ENCODE measurements around the gene FMO4. TPM values are rescaled to one million over a fixed set of nuclear protein-coding genes. Genes with fewer than 3 reads are reported as not detected.

The FMO4 gene
- total RNA-seq, 1 experiment from 2014 or later = 0.98 TPM

- Histone ChIP-seq H3K27ac (ENCODE audit: low read length) (no peak overlapping the region), H3K4me1 (ENCODE audit: insufficient read depth, low read length) (no peaks in the 10 kb centered on the region), H3K79me2 (ENCODE audit: low read length) (no peaks in the 10 kb centered on the region), H3K9me3 (ENCODE audit: low read length) (peaks cover 28% of the 10 kb centered on the region), H3K4me3 (ENCODE audit: low read length) (no peak overlapping the region), H4K20me1 (ENCODE audit: low read length) (no peaks in the 10 kb centered on the region), H3K36me3 (ENCODE audit: low read depth, low read length) (no peaks in the 10 kb centered on the region), H2AFZ (ENCODE audit: low read length) (no peak overlapping the region), H3K27me3 (ENCODE audit: low read length) (peaks cover 67% of the 10 kb centered on the region), H3K4me2 (ENCODE audit: low read length) (no peak overlapping the region), H3K9me2 (replicated peaks; ENCODE audit: low read length) (no peaks in the 10 kb centered on the region), H3K9ac (ENCODE audit: low read length) (no peak overlapping the region), H3F3A (ENCODE audit: low read length, unreplicated experiment) (no peaks in the 10 kb centered on the region)
- no peak for DNase-seq
- ATAC-seq = no peak
- intact Hi-C loops (cut with micrococcal nuclease) = no loop called here
- ChIA-PET POLR2A (ENCODE audit: unreplicated experiment) (no interaction called here), CTCF (no interaction called here)
- BruUV-seq (replicated peaks) = no TSS peak
- TF ChIP-seq EZH2 (IDR thresholded peaks at IDR 0.05; ENCODE audit: low read length, unreplicated experiment) (no peak), CTCF (conservative IDR thresholded peaks at IDR 0.05; ENCODE audit: low read depth, low read length) (no peak), EZH2phosphoT487 (IDR thresholded peaks at IDR 0.05; ENCODE audit: borderline replicate concordance, low read length) (no peak)
Measured at GRCh38 chr1:171296897-171297296, 17.1 kb upstream of the FMO4 start.

GRCh38 chr1:171298696-171299095 is 15.3 kb upstream of the FMO4 start:
- no peak overlapping the region for H3K4me2 ChIP-seq (ENCODE audit: low read length)
- intact Hi-C loops (cut with micrococcal nuclease) = no loop called here
- CTCF ChIA-PET = no interaction called here
- POLR2A ChIA-PET (ENCODE audit: unreplicated experiment) = interaction anchor here (0.6 kb wide), 1 partner anchor 742 kb away, joined by 3 read pairs; no protein-coding TSS in a partner anchor
- H3K27ac ChIP-seq (ENCODE audit: low read length) = no peak overlapping the region
- no TSS peak for BruUV-seq (replicated peaks)
- H3K9me3 ChIP-seq (ENCODE audit: low read length) = peaks cover 28% of the 10 kb centered on the region
- TF ChIP-seq EZH2 (IDR thresholded peaks at IDR 0.05; ENCODE audit: low read length, unreplicated experiment) (no peak), CTCF (conservative IDR thresholded peaks at IDR 0.05; ENCODE audit: low read depth, low read length) (no peak), EZH2phosphoT487 (IDR thresholded peaks at IDR 0.05; ENCODE audit: borderline replicate concordance, low read length) (no peak)
- DNase-seq (no peak), ATAC-seq (no peak)
- H3K9ac ChIP-seq (ENCODE audit: low read length) = no peak overlapping the region
- H3K4me1 ChIP-seq (ENCODE audit: insufficient read depth, low read length) = no peaks in the 10 kb centered on the region
- H3K79me2 ChIP-seq (ENCODE audit: low read length) = no peaks in the 10 kb centered on the region
- H4K20me1 ChIP-seq (ENCODE audit: low read length) = no peaks in the 10 kb centered on the region
- H3K9me2 ChIP-seq (replicated peaks; ENCODE audit: low read length) = no peaks in the 10 kb centered on the region
- H3K27me3 ChIP-seq (ENCODE audit: low read length) = peaks cover 54% of the 10 kb centered on the region
- H3F3A ChIP-seq (ENCODE audit: low read length, unreplicated experiment) = no peaks in the 10 kb centered on the region
- H3K4me3 ChIP-seq (ENCODE audit: low read length) = no peak overlapping the region
- no peaks in the 10 kb centered on the region for H3K36me3 ChIP-seq (ENCODE audit: low read depth, low read length)
- H2AFZ ChIP-seq (ENCODE audit: low read length) = no peak overlapping the region

- DNase-seq (no peak), ATAC-seq (no peak)
- peaks cover 28% of the 10 kb centered on the region for H3K9me3 ChIP-seq (ENCODE audit: low read length)
- no peak overlapping the region for H3K4me2 ChIP-seq (ENCODE audit: low read length)
- TF ChIP-seq EZH2phosphoT487 (IDR thresholded peaks at IDR 0.05; ENCODE audit: borderline replicate concordance, low read length) (no peak), EZH2 (IDR thresholded peaks at IDR 0.05; ENCODE audit: low read length, unreplicated experiment) (no peak), CTCF (conservative IDR thresholded peaks at IDR 0.05; ENCODE audit: low read depth, low read length) (no peak)
- no peak overlapping the region for H2AFZ ChIP-seq (ENCODE audit: low read length)
- intact Hi-C loops (cut with micrococcal nuclease) = no loop called here
- no peaks in the 10 kb centered on the region for H3K9me2 ChIP-seq (replicated peaks; ENCODE audit: low read length)
- no TSS peak for BruUV-seq (replicated peaks)
- H4K20me1 ChIP-seq (ENCODE audit: low read length) = no peaks in the 10 kb centered on the region
- no peaks in the 10 kb centered on the region for H3K36me3 ChIP-seq (ENCODE audit: low read depth, low read length)
- no peak overlapping the region for H3K27ac ChIP-seq (ENCODE audit: low read length)
- H3K4me3 ChIP-seq (ENCODE audit: low read length) = no peak overlapping the region
- H3K9ac ChIP-seq (ENCODE audit: low read length) = no peak overlapping the region
- ChIA-PET CTCF (no interaction called here), POLR2A (ENCODE audit: unreplicated experiment) (no interaction called here)
- H3K4me1 ChIP-seq (ENCODE audit: insufficient read depth, low read length) = no peaks in the 10 kb centered on the region
- H3K27me3 ChIP-seq (ENCODE audit: low read length) = peaks cover 47% of the 10 kb centered on the region
- H3K79me2 ChIP-seq (ENCODE audit: low read length) = no peaks in the 10 kb centered on the region
- no peaks in the 10 kb centered on the region for H3F3A ChIP-seq (ENCODE audit: low read length, unreplicated experiment)
Measured at GRCh38 chr1:171299342-171299741, 14.6 kb upstream of the FMO4 start.
